HCT116 (cell line): ENCODE data around the gene MYO1E. TPM values are rescaled to one million over a fixed set of nuclear protein-coding genes. Genes with fewer than 3 reads are reported as not detected.

Source experiments
- ATAC-seq: fragments of 200-7000 bp; cut with Tn5 transposase; 2 replicates; pipeline ENCODE4 v1.9.1; 2020; ENCODE audit warnings: mild to moderate bottlenecking, moderate library complexity
- BruUV-seq: library from RNA; stranded (reverse); fragments of 400-500 nt; replicated peaks from 2 replicates; lab custom pipeline; 2021; lab: Mats Ljungman, UMichigan
- CTCF ChIA-PET: fragments of 300-600 bp; sonication (Branson Sonifier 250); formaldehyde crosslinking; loops from one replicate; lab custom pipeline; 2021; ENCODE audit warnings: antibody characterized with exemption; lab: Charles Lee
- POLR2A ChIA-PET: fragments of 300-600, 350-600 bp; sonication (Branson Sonifier 250); formaldehyde crosslinking; loops from one replicate; lab custom pipeline; 2021; ENCODE audit warnings: antibody characterized with exemption; lab: Charles Lee
- RAD21 ChIA-PET, 2 experiments: fragments of 300-600 bp; sonication (Branson Sonifier 250); formaldehyde crosslinking; loops; one replicate each; lab custom pipeline; 2023; ENCODE audit warnings: low total read pairs in 2 of 2; ENCODE audit not compliant: uncharacterized antibody in 2 of 2, unreplicated experiment in 2 of 2, low non-redundant PET in 1 of 2; lab: Charles Lee
- DNase-seq: peaks from one replicate; pipeline ENCODE4 v3.0.0-alpha.2; 2010; ENCODE audit warnings: low read depth, low spot score
- H2AFZ ChIP-seq: fragments of 200-600 bp; shearing (Covaris generic), sonication (generic); 2 replicates; pipeline ENCODE4 v1.6.1; 2017; ENCODE audit warnings: low read depth, mixed run types, mixed read lengths, antibody characterized with exemption, low read length; ENCODE audit not compliant: poor library complexity, severe bottlenecking
- H3K27ac ChIP-seq: 2 replicates; pipeline ENCODE4 v1.5.1; 2012; ENCODE audit warnings: low read depth, low read length
- H3K27me3 ChIP-seq: fragments of 200-600 bp; sonication (generic); 2 replicates; pipeline ENCODE4 v1.6.1; 2016; ENCODE audit warnings: mixed run types, low read length, mixed read lengths; ENCODE audit not compliant: insufficient read depth
- H3K36me3 ChIP-seq, 2 experiments: fragments of 200-500 bp in 1 of 2; fragments of 200-600 bp in 1 of 2; sonication (Bioruptor generic) in 1 of 2; sonication (generic) in 1 of 2; 2 replicates each; pipeline versions ENCODE4 v1.5.1 to v1.6.1; 2014 to 2016; ENCODE audit warnings: low read length in 2 of 2, inconsistent platforms in 1 of 2, mixed read lengths in 1 of 2, mixed run types in 1 of 2; ENCODE audit not compliant: insufficient read depth in 2 of 2, control insufficient read depth in 1 of 2
- H3K4me1 ChIP-seq, 2 experiments: fragments of 200-600 bp in 1 of 2; sonication (generic) in 1 of 2; 2 replicates each; pipeline versions ENCODE4 v1.5.1 to v1.6.1; 2012 to 2017; ENCODE audit warnings: low read length in 2 of 2, inconsistent platforms in 1 of 2, mild to moderate bottlenecking in 1 of 2, mixed read lengths in 1 of 2, mixed run types in 1 of 2, moderate library complexity in 1 of 2; ENCODE audit not compliant: insufficient read depth in 2 of 2, control insufficient read depth in 1 of 2
- H3K4me2 ChIP-seq: fragments of 200-600 bp; sonication (generic); 2 replicates; pipeline ENCODE4 v1.6.1; 2017; ENCODE audit warnings: mixed run types, low read length, mixed read lengths
- H3K4me3 ChIP-seq, 2 experiments: fragments of 200-600 bp in 1 of 2; sonication (generic) in 1 of 2; replicated peaks in 1 of 2; 2 replicates each; pipeline ENCODE4 v1.5.1; 2011 to 2016; ENCODE audit warnings: low read length in 2 of 2, control low read depth in 1 of 2, low read depth in 1 of 2, mild to moderate bottlenecking in 1 of 2, mixed read lengths in 1 of 2, mixed run types in 1 of 2
- H3K79me2 ChIP-seq: fragments of 200-600 bp; sonication (generic); 2 replicates; pipeline ENCODE4 v1.6.1; 2017; ENCODE audit warnings: mild to moderate bottlenecking, mixed run types, low read length, moderate library complexity, mixed read lengths; ENCODE audit not compliant: insufficient read depth
- H3K9ac ChIP-seq: fragments of 200-600 bp; sonication (generic); 2 replicates; pipeline ENCODE4 v1.6.1; 2016; ENCODE audit warnings: low read length, mixed read lengths
- H3K9me2 ChIP-seq: fragments of 200-600 bp; sonication (generic), shearing (Covaris generic); 2 replicates; pipeline ENCODE4 v1.6.1; 2017; ENCODE audit warnings: mixed run types, mild to moderate bottlenecking, moderate library complexity; ENCODE audit not compliant: insufficient read depth
- H3K9me3 ChIP-seq, 2 experiments: fragments of 200-500 bp in 1 of 2; fragments of 200-600 bp in 1 of 2; sonication (Bioruptor generic) in 1 of 2; sonication (generic) in 1 of 2; 2 replicates each; pipeline ENCODE4 v1.6.1; 2014 to 2017; ENCODE audit warnings: low read length in 2 of 2, mixed read lengths in 2 of 2, inconsistent platforms in 1 of 2, low read depth in 1 of 2, mild to moderate bottlenecking in 1 of 2, mixed run types in 1 of 2, moderate library complexity in 1 of 2; ENCODE audit not compliant: control insufficient read depth in 1 of 2, insufficient read depth in 1 of 2
- H4K20me1 ChIP-seq: fragments of 200-600 bp; sonication (generic), shearing (Covaris generic); 2 replicates; pipeline ENCODE4 v1.6.1; 2017; ENCODE audit warnings: mixed run types, mild to moderate bottlenecking, moderate library complexity; ENCODE audit not compliant: insufficient read depth
- CEBPB ChIP-seq: IDR thresholded peaks from 2 replicates; pipeline ENCODE4 v1.6.1; 2012; ENCODE audit warnings: low read depth
- EGR1 ChIP-seq: IDR thresholded peaks from 2 replicates; pipeline ENCODE4 v1.6.1; 2012; ENCODE audit warnings: low read depth
- ELF1 ChIP-seq: IDR thresholded peaks from 2 replicates; pipeline ENCODE4 v1.6.1; 2012; ENCODE audit warnings: low read depth, borderline replicate concordance
- EZH2 ChIP-seq: fragments of 200-600 bp; sonication (generic); IDR thresholded peaks from 2 replicates; pipeline ENCODE4 v1.6.1; 2017; ENCODE audit warnings: antibody characterized with exemption, mixed run types
- EZH2phosphoT487 ChIP-seq: fragments of 200-600 bp; IDR thresholded peaks from 2 replicates; pipeline ENCODE4 v1.6.1; 2018; ENCODE audit warnings: antibody characterized with exemption, borderline replicate concordance
- FOSL1 ChIP-seq: IDR thresholded peaks from 2 replicates; pipeline ENCODE4 v1.6.1; 2012; ENCODE audit warnings: low read depth
- JUND ChIP-seq: IDR thresholded peaks from 2 replicates; pipeline ENCODE4 v1.6.1; 2012
- RAD21 ChIP-seq: IDR thresholded peaks from 2 replicates; pipeline ENCODE4 v1.6.1; 2012; ENCODE audit warnings: low read depth, mild to moderate bottlenecking
- REST ChIP-seq: IDR thresholded peaks from 2 replicates; pipeline ENCODE4 v1.6.1; 2012; ENCODE audit warnings: low read depth
- SIN3A ChIP-seq: IDR thresholded peaks from 2 replicates; pipeline ENCODE4 v1.6.1; 2012; ENCODE audit warnings: low read depth
- SP1 ChIP-seq: IDR thresholded peaks from 2 replicates; pipeline ENCODE4 v1.6.1; 2012; ENCODE audit warnings: low read depth
- SRF ChIP-seq: IDR thresholded peaks from 2 replicates; pipeline ENCODE4 v1.6.1; 2012; ENCODE audit warnings: low read depth
- TCF7L2 ChIP-seq: IDR thresholded peaks from 2 replicates; pipeline ENCODE4 v1.7.0; 2011; ENCODE audit warnings: borderline replicate concordance, inconsistent platforms; ENCODE audit not compliant: insufficient read depth, insufficient read length; ENCODE audit errors: extremely low read depth
- YY1 ChIP-seq: IDR thresholded peaks from 2 replicates; pipeline ENCODE4 v1.6.1; 2011; ENCODE audit warnings: low read length, low read depth, moderate library complexity, mild to moderate bottlenecking; ENCODE audit not compliant: insufficient replicate concordance; ENCODE audit errors: extremely low read depth
- ZFX ChIP-seq: fragments of 450-650 bp; IDR thresholded peaks from 2 replicates; pipeline ENCODE4 v1.6.1; 2017
- intact Hi-C: fragments of 100-400 bp; cut with micrococcal nuclease; formaldehyde crosslinking; loops from 2 replicates; pipeline ENCODE4 v1.10.0; 2022
- total RNA-seq: library from RNA; stranded (reverse); gene quantifications from one replicate; pipeline ENCODE4 v1.2.1, GENCODE V29; 2021; ENCODE audit not compliant: unreplicated experiment
- TF ChIP-seq, protein P1 (sequence below): IDR thresholded peaks from 2 replicates; pipeline ENCODE4 v1.6.1; 2012
- TF ChIP-seq, protein P2 (sequence below), 3 experiments: fragments of 200-600 bp in 1 of 3; sonication (generic) in 1 of 3; IDR thresholded peaks in 2 of 3; conservative IDR thresholded peaks in 1 of 3; 2 replicates each; pipeline ENCODE4 v1.5.1; 2012 to 2017; ENCODE audit warnings: low read depth in 2 of 3, low read length in 2 of 3, antibody characterized with exemption in 1 of 3, borderline replicate concordance in 1 of 3, control low read depth in 1 of 3, mild to moderate bottlenecking in 1 of 3, mixed read lengths in 1 of 3, mixed run types in 1 of 3, moderate library complexity in 1 of 3; ENCODE audit not compliant: insufficient read depth in 1 of 3

The MYO1E gene
- total RNA-seq, 1 experiment from 2014 or later = 182 TPM

- H3K9ac ChIP-seq = no peak overlapping the region
- ATAC-seq (no peak), DNase-seq (no peak)
- ChIA-PET POLR2A (no interaction called here), RAD21 (no interaction called here), CTCF (no interaction called here)
- H3K4me1 ChIP-seq = peaks cover 0 to 6% of the 10 kb centered on the region in 2 experiments; a peak in 1 of 4 replicates
- no peak overlapping the region for H2AFZ ChIP-seq
- H3K9me3 ChIP-seq = no peaks in the 10 kb centered on the region
- H3K27me3 ChIP-seq = no peaks in the 10 kb centered on the region
- no peaks in the 10 kb centered on the region for H3K9me2 ChIP-seq
- intact Hi-C loops = no loop called here
- no peak overlapping the region for H3K4me2 ChIP-seq
- no peak overlapping the region for H3K27ac ChIP-seq
- no peaks in the 10 kb centered on the region for H3K79me2 ChIP-seq
- TF ChIP-seq SRF (no peak), CEBPB (no peak), EGR1 (no peak), TCF7L2 (no peak), ELF1 (no peak), ZFX (no peak), JUND (no peak), EZH2 (no peak), RAD21 (no peak), SIN3A (no peak), YY1 (no peak), EZH2phosphoT487 (no peak), REST (no peak), FOSL1 (no peak), SP1 (no peak)
- TF ChIP-seq, protein P1, sequence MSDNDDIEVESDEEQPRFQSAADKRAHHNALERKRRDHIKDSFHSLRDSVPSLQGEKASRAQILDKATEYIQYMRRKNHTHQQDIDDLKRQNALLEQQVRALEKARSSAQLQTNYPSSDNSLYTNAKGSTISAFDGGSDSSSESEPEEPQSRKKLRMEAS = no peak
- TF ChIP-seq, protein P2, sequence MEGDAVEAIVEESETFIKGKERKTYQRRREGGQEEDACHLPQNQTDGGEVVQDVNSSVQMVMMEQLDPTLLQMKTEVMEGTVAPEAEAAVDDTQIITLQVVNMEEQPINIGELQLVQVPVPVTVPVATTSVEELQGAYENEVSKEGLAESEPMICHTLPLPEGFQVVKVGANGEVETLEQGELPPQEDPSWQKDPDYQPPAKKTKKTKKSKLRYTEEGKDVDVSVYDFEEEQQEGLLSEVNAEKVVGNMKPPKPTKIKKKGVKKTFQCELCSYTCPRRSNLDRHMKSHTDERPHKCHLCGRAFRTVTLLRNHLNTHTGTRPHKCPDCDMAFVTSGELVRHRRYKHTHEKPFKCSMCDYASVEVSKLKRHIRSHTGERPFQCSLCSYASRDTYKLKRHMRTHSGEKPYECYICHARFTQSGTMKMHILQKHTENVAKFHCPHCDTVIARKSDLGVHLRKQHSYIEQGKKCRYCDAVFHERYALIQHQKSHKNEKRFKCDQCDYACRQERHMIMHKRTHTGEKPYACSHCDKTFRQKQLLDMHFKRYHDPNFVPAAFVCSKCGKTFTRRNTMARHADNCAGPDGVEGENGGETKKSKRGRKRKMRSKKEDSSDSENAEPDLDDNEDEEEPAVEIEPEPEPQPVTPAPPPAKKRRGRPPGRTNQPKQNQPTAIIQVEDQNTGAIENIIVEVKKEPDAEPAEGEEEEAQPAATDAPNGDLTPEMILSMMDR (IDR thresholded peaks at IDR 0.05 in 2 of 3, conservative IDR thresholded peaks at IDR 0.05 in 1 of 3; ENCODE audit: borderline replicate concordance in 1 of 3, insufficient read depth in 1 of 3, low read depth in 2 of 3, low read length in 2 of 3) = no peak
- H4K20me1 ChIP-seq = no peaks in the 10 kb centered on the region
- peaks cover 10 to 16% of the 10 kb centered on the region in 2 experiments; a peak in 3 of 4 replicates for H3K36me3 ChIP-seq
- H3K4me3 ChIP-seq = no peak overlapping the region
- no TSS peak for BruUV-seq
Measured at GRCh38 chr15:59140422-59141226, 232.0 kb downstream of the MYO1E start.
